Ovary (tissue), 3 donors: Measurements from ENCODE around the gene ACTL10.

Experiments used
- CTCF ChIP-seq, 3 donors: fragments of 450-650 bp in 2 of 3; fragments of 200-600 bp in 1 of 3; IDR thresholded peaks; one replicate each; pipeline versions ENCODE4 v1.5.1 to v1.8.0; 2016 to 2022; ENCODE audit warnings: antibody characterized with exemption in 3 of 3, mild to moderate bottlenecking in 1 of 3
- EP300 ChIP-seq: sonication (generic); formaldehyde crosslinking; IDR thresholded peaks from one replicate; pipeline ENCODE4 v1.6.1; 2017; ENCODE audit warnings: antibody characterized with exemption
- POLR2A ChIP-seq: fragments of 450-650 bp; IDR thresholded peaks from one replicate; pipeline ENCODE4 v1.6.1; 2017; ENCODE audit warnings: antibody characterized with exemption, mild to moderate bottlenecking, moderate library complexity
- donor health status: DM: no; HTN: no; CAD: no.

- no peak for TF ChIP-seq CTCF (IDR thresholded peaks at IDR 0.05)
- TF ChIP-seq POLR2A = no peak
- TF ChIP-seq EP300 = no peak
Observed at GRCh38 chr20:33653900-33654596, 12.7 kb upstream of the ACTL10 start.
